K562 (cell line): Measurements from ENCODE around the gene FAM222A. TPM values are rescaled to one million over a fixed set of nuclear protein-coding genes. Genes with fewer than 3 reads are reported as not detected.

Source experiments
- ATAC-seq: fragments of 200-7000 bp; cut with Tn5 transposase; 3 replicates; pipeline ENCODE4 v1.9.1; 2020; ENCODE audit warnings: moderate library complexity
- BruUV-seq: library from RNA; stranded (reverse); fragments of 400-500 nt; replicated peaks from 2 replicates; lab custom pipeline; 2021; lab: Mats Ljungman, UMichigan
- CTCF ChIA-PET: fragments of 300-600 bp; formaldehyde crosslinking; extraction: SDS; loops from one replicate; lab custom pipeline; 2021; ENCODE audit warnings: low intra/inter-chr PET ratio; lab: Yijun Ruan, JAX
- POLR2A ChIA-PET: fragments of 300-600, 350-650 bp; sonication (Branson Sonifier 250); formaldehyde crosslinking; extraction: SDS; loops from one replicate; lab custom pipeline; 2021; ENCODE audit warnings: antibody characterized with exemption, inconsistent platforms; lab: Yijun Ruan, JAX
- DNase-seq, 4 experiments: peaks; one replicate each; pipeline versions ENCODE4 v3.0.0 to v3.0.0-alpha.2; 2011 to 2018; ENCODE audit warnings: low spot score in 3 of 4, mixed read lengths in 3 of 4; ENCODE audit errors: extremely low read depth in 1 of 4
- FAIRE-seq: peaks from 2 replicates; lab custom pipeline; 2011; peaks lifted over from hg19 to GRCh38; lab: Jason Lieb, UNC
- H2AFZ ChIP-seq: 2 replicates; pipeline ENCODE4 v1.6.0; 2011; ENCODE audit warnings: low read depth, low read length, control low read depth, inconsistent platforms
- H3K27ac ChIP-seq: fragments of 200-600 bp; 3 replicates; pipeline ENCODE4 v1.8.0; 2011; ENCODE audit warnings: low read depth, mild to moderate bottlenecking, control low read depth, inconsistent platforms, low read length, moderate library complexity, mixed read lengths; ENCODE audit errors: extremely low read depth
- H3K27me3 ChIP-seq, 2 experiments: fragments of 300-600 bp in 1 of 2; 2 replicates in 1 of 2; 3 replicates in 1 of 2; pipeline versions ENCODE4 v1.6.0 to v1.8.0; 2011; ENCODE audit warnings: inconsistent platforms in 2 of 2, low read length in 2 of 2, mild to moderate bottlenecking in 1 of 2, mixed read lengths in 1 of 2, moderate library complexity in 1 of 2; ENCODE audit not compliant: control insufficient read depth in 2 of 2, insufficient read depth in 2 of 2
- H3K36me3 ChIP-seq: fragments of 300-600 bp; 3 replicates; pipeline ENCODE4 v1.8.0; 2011; ENCODE audit warnings: mild to moderate bottlenecking, low read length, inconsistent platforms; ENCODE audit not compliant: control insufficient read depth, insufficient read depth
- H3K4me1 ChIP-seq, 2 experiments: fragments of 200-600 bp in 1 of 2; replicated peaks in 1 of 2; 2 replicates in 1 of 2; 3 replicates in 1 of 2; pipeline versions ENCODE4 v1.5.1 to v1.8.0; 2011; ENCODE audit warnings: inconsistent platforms in 2 of 2, low read length in 2 of 2, mild to moderate bottlenecking in 1 of 2, mixed read lengths in 1 of 2, moderate library complexity in 1 of 2; ENCODE audit not compliant: control insufficient read depth in 2 of 2, insufficient read depth in 2 of 2
- H3K4me2 ChIP-seq: 2 replicates; pipeline ENCODE4 v1.6.1; 2011; ENCODE audit warnings: low read length, control low read depth, inconsistent platforms, mixed read lengths; ENCODE audit not compliant: insufficient read depth
- H3K4me3 ChIP-seq: fragments of 200-600 bp; sonication (generic), shearing (Covaris generic); 2 replicates; pipeline ENCODE4 v1.5.1; 2016; ENCODE audit warnings: control low read depth, inconsistent platforms
- H3K79me2 ChIP-seq: fragments of 200-600 bp; 3 replicates; pipeline ENCODE4 v1.8.0; 2011; ENCODE audit warnings: low read length, inconsistent platforms; ENCODE audit not compliant: control insufficient read depth, insufficient read depth
- H3K9ac ChIP-seq, 2 experiments: 2 replicates each; pipeline versions ENCODE4 v1.6.0 to v1.6.1; 2011; ENCODE audit warnings: low read depth in 2 of 2, low read length in 2 of 2, control low read depth in 1 of 2, inconsistent platforms in 1 of 2, mild to moderate bottlenecking in 1 of 2, mixed read lengths in 1 of 2; ENCODE audit not compliant: insufficient read depth in 1 of 2
- H3K9me1 ChIP-seq: one replicate; pipeline ENCODE4 v1.6.0; 2011; ENCODE audit warnings: inconsistent platforms, mild to moderate bottlenecking, low read length, moderate library complexity; ENCODE audit not compliant: control insufficient read depth, insufficient read depth
- H3K9me3 ChIP-seq: replicated peaks from 2 replicates; pipeline ENCODE4 v1.5.1; 2011; ENCODE audit warnings: low read depth, low read length, inconsistent platforms; ENCODE audit not compliant: control insufficient read depth, insufficient read depth
- H4K20me1 ChIP-seq: replicated peaks from 2 replicates; pipeline ENCODE4 v1.6.1; 2011; ENCODE audit warnings: low read length, inconsistent platforms, mixed read lengths; ENCODE audit not compliant: control insufficient read depth, insufficient read depth
- ELK3 ChIP-seq: fragments of 450-650 bp; formaldehyde crosslinking; IDR thresholded peaks from 2 replicates; pipeline ENCODE4 v1.4.0; 2020; ENCODE audit warnings: mild to moderate bottlenecking
- ILK ChIP-seq: fragments of 450-650 bp; IDR thresholded peaks from 2 replicates; pipeline ENCODE4 v1.6.1; 2016; ENCODE audit warnings: missing genetic modification characterization, low read depth, mild to moderate bottlenecking, missing compliant biosample characterization, moderate library complexity, borderline replicate concordance
- L3MBTL2 ChIP-seq: fragments of 450-650 bp; IDR thresholded peaks from 2 replicates; pipeline ENCODE4 v1.6.1; 2016; ENCODE audit warnings: mild to moderate bottlenecking, moderate library complexity
- MBD2 ChIP-seq: sonication (generic); IDR thresholded peaks from 2 replicates; pipeline ENCODE4 v1.6.1; 2016; ENCODE audit warnings: low read depth, borderline replicate concordance
- RBM39 ChIP-seq: fragments of 200-400 bp; formaldehyde crosslinking; optimal IDR thresholded peaks from 2 replicates; pipeline ENCODE3; 2018; ENCODE audit warnings: low read depth, low read length
- RCOR1 ChIP-seq, 2 experiments: IDR thresholded peaks; 2 replicates each; pipeline ENCODE4 v1.6.1; 2012; ENCODE audit warnings: low read depth in 2 of 2, low read length in 2 of 2, borderline replicate concordance in 1 of 2, improper control_type of control experiment in 1 of 2
- STAG1 ChIP-seq: sonication (generic); formaldehyde crosslinking; IDR thresholded peaks from 2 replicates; pipeline ENCODE4 v1.5.0; 2020; ENCODE audit warnings: missing genetic modification reagents, borderline replicate concordance
- TAF1 ChIP-seq: IDR thresholded peaks from 2 replicates; pipeline ENCODE4 v1.6.1; 2011; ENCODE audit warnings: mild to moderate bottlenecking, low read length, moderate library complexity; ENCODE audit not compliant: insufficient read depth, control insufficient read depth, severe bottlenecking; ENCODE audit errors: extremely low read depth
- ZBTB43 ChIP-seq: sonication (generic); formaldehyde crosslinking; IDR thresholded peaks from 2 replicates; pipeline ENCODE4 v1.8.0; 2023; ENCODE audit warnings: mild to moderate bottlenecking, missing genetic modification reagents
- ZNF318 ChIP-seq, 2 experiments: fragments of 450-650 bp; IDR thresholded peaks; 2 replicates each; pipeline ENCODE4 v1.6.1; 2016; ENCODE audit warnings: mild to moderate bottlenecking in 2 of 2, borderline replicate concordance in 1 of 2, low read depth in 1 of 2, moderate library complexity in 1 of 2
- WGBS: fragments of 100-300 bp; shearing (Covaris generic); methylation state at CpG from one replicate; pipeline ENCODE4 v1.1.6; 2016; ENCODE audit warnings: low coverage, mixed read lengths; ENCODE audit not compliant: insufficient coverage; ENCODE audit errors: missing lambda C conversion rate; 5-methylcytosine and 5-hydroxymethylcytosine counted together
- in situ Hi-C: fragments of 300-500 bp; cut with MboI; formaldehyde crosslinking; loops from 4 replicates; pipeline ENCODE4 v1.15.0; 2018; ENCODE audit warnings: inconsistent platforms, mixed read lengths
- intact Hi-C: fragments of 100-400 bp; cut with micrococcal nuclease; formaldehyde crosslinking; loops from 2 replicates; pipeline ENCODE4 v1.14.2; 2022
- polyA plus RNA-seq, 8 experiments: library from polyadenylated mRNA; depleted of rRNA in 4 of 8; stranded (reverse) in 5 of 8; unstranded in 3 of 8; fragments of >200 nt; fragmentation: Nextera tagmentation in 2 of 8; fragmentation: Illumina TruSeq in 1 of 8; extraction: Ambion mirVana in 2 of 8; extraction: Trizol in 1 of 8; gene quantifications; 2 replicates each; pipeline versions ENCODE4 v1.2.1 to v1.2.3, GENCODE V29; 2011 to 2014; ENCODE audit warnings: inconsistent platforms in 1 of 8, missing spikeins in 1 of 8
- total RNA-seq, 7 experiments: library from RNA; depleted of rRNA in 6 of 7; stranded (reverse); fragments of >200 nt in 6 of 7; fragmentation: Illumina TruSeq in 2 of 7; extraction: Trizol in 2 of 7; gene quantifications; 2 replicates each; pipeline versions ENCODE4 v1.2.1 to v1.2.3, GENCODE V29; 2011 to 2021; ENCODE audit warnings: low replicate concordance in 1 of 7

The FAM222A gene
- total and polyA plus RNA-seq, 9 of the 15 experiments (the other 6 are each of a cell fraction or from before 2014, with no cell fraction given) = 0.03 to 0.36 (median 0.12) TPM; not detected in 1

- no TSS peak for BruUV-seq
- intact Hi-C loops = no loop called here
- TF ChIP-seq MBD2 = no peak
- no peak for TF ChIP-seq STAG1 (CRISPR knock-in tag)
- no peak for TF ChIP-seq L3MBTL2
- no peak for TF ChIP-seq RCOR1 (IDR thresholded peaks at IDR 0.05; ENCODE audit: borderline replicate concordance in 1 of 2, low read depth in 2 of 2, low read length in 2 of 2)
- TF ChIP-seq ILK = no peak
- no peak for TF ChIP-seq TAF1
- TF ChIP-seq ZNF318 (IDR thresholded peaks at IDR 0.05; ENCODE audit: borderline replicate concordance in 1 of 2, low read depth in 1 of 2) = no peak
- TF ChIP-seq RBM39 = no peak
- no peak for TF ChIP-seq ELK3 (CRISPR knock-in tag)
- TF ChIP-seq ZBTB43 (CRISPR knock-in tag) = no peak
These were observed 51.3 kb downstream of the FAM222A start for GRCh38 chr12:109764776-109765445.

More at GRCh38 chr12:109764776-109765445, 51.3 kb downstream of the FAM222A start:
- peaks cover 9% of the 10 kb centered on the region; the same call in 1 of the 2 replicates for H4K20me1 ChIP-seq
- no peak overlapping the region; a peak in 1 of 4 replicates for H3K9ac ChIP-seq
- no peaks in the 10 kb centered on the region for H3K9me3 ChIP-seq
- peaks cover 0 to 17% of the 10 kb centered on the region in 2 experiments; a peak in 2 of 5 replicates for H3K4me1 ChIP-seq
- H3K36me3 ChIP-seq = no peaks in the 10 kb centered on the region
- CTCF ChIA-PET = interaction anchor here (0.7 kb wide), 1 partner anchor 41 kb away, joined by 3 read pairs; no protein-coding TSS in a partner anchor
- no peak for FAIRE-seq
- WGBS = 2% methylated on average over 18 of the region's 18 CpGs
- H3K4me2 ChIP-seq = no peak overlapping the region
- in situ Hi-C loops = no loop called here
- H3K27me3 ChIP-seq = peaks cover 31 to 77% of the 10 kb centered on the region in 2 experiments; a peak in 4 of 5 replicates
- no peaks in the 10 kb centered on the region for H3K79me2 ChIP-seq
- H2AFZ ChIP-seq = no peak overlapping the region
- no peak overlapping the region for H3K4me3 ChIP-seq
- no peak overlapping the region for H3K27ac ChIP-seq
- POLR2A ChIA-PET = interaction anchor here (1.5 kb wide), 1 partner anchor 10 kb away, joined by 3 read pairs; no protein-coding TSS in a partner anchor
- no peak for ATAC-seq
- no peaks in the 10 kb centered on the region for H3K9me1 ChIP-seq
- no peak for DNase-seq
